ENCODE measurements around the gene FANCC.

DNA sequence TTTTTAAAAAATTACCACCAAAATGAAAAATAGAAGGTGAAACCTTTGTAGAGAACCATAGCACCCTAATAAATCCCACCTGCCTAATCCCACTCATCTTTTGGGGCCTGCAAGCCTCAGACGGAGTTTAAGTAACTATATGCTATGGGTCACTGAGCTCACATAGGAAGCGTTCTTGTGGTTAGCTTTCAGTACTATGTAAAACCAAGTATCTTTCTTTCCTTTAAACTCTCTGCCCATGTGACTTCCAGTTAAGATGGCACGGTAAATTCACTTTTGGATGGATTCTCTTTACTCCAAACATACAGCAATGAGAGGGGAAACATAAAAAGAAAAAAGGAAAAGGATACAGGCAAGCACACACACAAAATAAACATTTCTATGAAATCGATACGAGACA lies 50.9 kb downstream of the FANCC start:
- TF ChIP-seq CTCF (IDR thresholded peaks at IDR 0.05 in 2 of 3, conservative IDR thresholded peaks at IDR 0.05 in 1 of 3; ENCODE audit: borderline replicate concordance in 1 of 3, insufficient read depth in 1 of 3, low read depth in 2 of 3, low read length in 2 of 3) = no peak
- TF ChIP-seq POLR2AphosphoS5 (IDR thresholded peaks at IDR 0.05; ENCODE audit: low read depth, low read length) = no peak
- TF ChIP-seq JUND (IDR thresholded peaks at IDR 0.05) = no peak
- TF ChIP-seq, protein P1, sequence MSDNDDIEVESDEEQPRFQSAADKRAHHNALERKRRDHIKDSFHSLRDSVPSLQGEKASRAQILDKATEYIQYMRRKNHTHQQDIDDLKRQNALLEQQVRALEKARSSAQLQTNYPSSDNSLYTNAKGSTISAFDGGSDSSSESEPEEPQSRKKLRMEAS (IDR thresholded peaks at IDR 0.05) = no peak
